Thyroid gland (tissue), 4 donors: ENCODE measurements around the gene ONECUT3. TPM values are rescaled to one million over a fixed set of nuclear protein-coding genes. Genes with fewer than 3 reads are reported as not detected.

Source experiments
- DNase-seq, 2 donors: peaks; one replicate each; pipeline ENCODE4 v3.0.0-alpha.2; 2019
- H3K27ac ChIP-seq, 3 donors: fragments of 200-600 bp; sonication (generic); 1 replicate in 2 of 3; 2 replicates in 1 of 3; pipeline ENCODE4 v1.5.1; 2016 to 2019; ENCODE audit warnings: mild to moderate bottlenecking in 1 of 3, moderate library complexity in 1 of 3
- H3K27me3 ChIP-seq: fragments of 200-600 bp; sonication (generic); one replicate; pipeline ENCODE4 v1.5.1; 2019
- H3K36me3 ChIP-seq, 2 donors: fragments of 200-600 bp; sonication (generic); one replicate each; pipeline ENCODE4 v1.5.1; 2016 to 2019
- H3K4me1 ChIP-seq, 2 donors: fragments of 200-600 bp; sonication (generic); one replicate each; pipeline ENCODE4 v1.5.1; 2017 to 2019
- H3K4me3 ChIP-seq, 3 donors: fragments of 200-600 bp; sonication (generic); replicated peaks in 1 of 3; 1 replicate in 2 of 3; 2 replicates in 1 of 3; pipeline ENCODE4 v1.5.1; 2016; ENCODE audit warnings: mild to moderate bottlenecking in 1 of 3
- H3K9me3 ChIP-seq: fragments of 200-600 bp; sonication (generic); one replicate; pipeline ENCODE4 v1.5.1; 2017
- CTCF ChIP-seq, 6 experiments: fragments of 200-600 bp in 3 of 6; fragments of 450-650 bp in 3 of 6; sonication (generic) in 3 of 6; IDR thresholded peaks; one replicate each; pipeline ENCODE4 v1.5.1; 2016 to 2019; ENCODE audit warnings: antibody characterized with exemption in 6 of 6, mild to moderate bottlenecking in 2 of 6, inconsistent platforms in 1 of 6, moderate library complexity in 1 of 6
- POLR2A ChIP-seq, 2 donors: fragments of 450-650 bp; IDR thresholded peaks; one replicate each; pipeline ENCODE4 v1.6.1; 2017; ENCODE audit warnings: antibody characterized with exemption in 2 of 2, mild to moderate bottlenecking in 2 of 2, moderate library complexity in 1 of 2
- WGBS, 2 donors: methylation state at CpG; one replicate each; pipeline ENCODE4 v1.1.5; 2017; 5-methylcytosine and 5-hydroxymethylcytosine counted together
- intact Hi-C: fragments of 100-400 bp; cut with DNase I; formaldehyde crosslinking; loops from one replicate; pipeline ENCODE4 v1.15.1; 2023
- total RNA-seq, 4 donors: library from RNA; depleted of rRNA; stranded (reverse); fragments of >200 nt; gene quantifications; one replicate each; pipeline ENCODE4 v1.2.3, GENCODE V29; 2016

ONECUT3 gene
- total RNA-seq, 4 donors from 2014 or later = not detected

GRCh38 chr19:1742989-1743696 is 10.2 kb upstream of the ONECUT3 start:
- H3K27me3 ChIP-seq = peaks cover 7% of the 10 kb centered on the region
- peaks cover under 1 to 18% of the 10 kb centered on the region in 2 donors for H3K4me1 ChIP-seq
- intact Hi-C loops = no loop called here

GRCh38 chr19:1744133-1744665 is 9.1 kb upstream of the ONECUT3 start:
- no peak overlapping the region for H3K27ac ChIP-seq
- DNase-seq = no peak
- no peaks in the 10 kb centered on the region for H3K9me3 ChIP-seq
- peaks cover 9 to 29% of the 10 kb centered on the region in 2 donors for H3K4me1 ChIP-seq
- intact Hi-C loops = no loop called here
- WGBS, 2 donors = 63 to 65% methylated on average over 9 to 10 of the region's 10 CpGs
- H3K4me3 ChIP-seq = no peak overlapping the region
- H3K36me3 ChIP-seq = no peaks in the 10 kb centered on the region
- H3K27me3 ChIP-seq = peaks cover 17% of the 10 kb centered on the region
- TF ChIP-seq CTCF (IDR thresholded peaks at IDR 0.05) (no peak), POLR2A (IDR thresholded peaks at IDR 0.05) (no peak)

More at GRCh38 chr19:1742989-1743696, 10.2 kb upstream of the ONECUT3 start:
- 83 to 87% methylated on average over 32 to 34 of the region's 34 CpGs for WGBS, 2 donors
- DNase-seq = no peak
- H3K27ac ChIP-seq = no peak overlapping the region
- no peaks in the 10 kb centered on the region for H3K36me3 ChIP-seq
- no peak overlapping the region for H3K4me3 ChIP-seq
- TF ChIP-seq POLR2A (IDR thresholded peaks at IDR 0.05) = no peak
- no peak for TF ChIP-seq CTCF (IDR thresholded peaks at IDR 0.05)
- no peaks in the 10 kb centered on the region for H3K9me3 ChIP-seq

GRCh38 chr19:1744822-1745563 is 8.3 kb upstream of the ONECUT3 start:
- Histone ChIP-seq H3K4me1 (peaks cover 9 to 37% of the 10 kb centered on the region in 2 donors), H3K27me3 (peaks cover 25% of the 10 kb centered on the region), H3K36me3 (no peaks in the 10 kb centered on the region), H3K4me3 (no peak overlapping the region), H3K9me3 (no peaks in the 10 kb centered on the region), H3K27ac (no peak overlapping the region)
- no peak for DNase-seq
- TF ChIP-seq CTCF (IDR thresholded peaks at IDR 0.05) (no peak), POLR2A (IDR thresholded peaks at IDR 0.05) (no peak)
- intact Hi-C loops = no loop called here
- 3 to 15% methylated on average over 10 to 14 of the region's 19 CpGs for WGBS, 2 donors

- Histone ChIP-seq H3K9me3 (no peaks in the 10 kb centered on the region), H3K36me3 (no peaks in the 10 kb centered on the region), H3K4me3 (no peak overlapping the region), H3K4me1 (peaks cover 9 to 40% of the 10 kb centered on the region in 2 donors), H3K27ac (no peak overlapping the region), H3K27me3 (peaks cover 30% of the 10 kb centered on the region)
- no peak for DNase-seq
- intact Hi-C loops = no loop called here
- TF ChIP-seq CTCF (IDR thresholded peaks at IDR 0.05) (no peak), POLR2A (IDR thresholded peaks at IDR 0.05) (no peak)
- WGBS, 2 donors = 2% methylated on average over 14 of the region's 14 CpGs
These were observed 7.7 kb upstream of the ONECUT3 start for GRCh38 chr19:1745589-1746031.
